ENCODE results near the gene CACNA2D2.

GRCh38 chr3:50350213-50350526 lies 153.3 kb downstream of the CACNA2D2 start:
- TF ChIP-seq EZH2phosphoT487 (IDR thresholded peaks at IDR 0.05) = no peak
- no peak for TF ChIP-seq CTCF (IDR thresholded peaks at IDR 0.05)
- no peak for TF ChIP-seq EZH2 (IDR thresholded peaks at IDR 0.05)

Data from neural progenitor cell (in vitro differentiated cells).